B cell (primary cell): ENCODE data around the gene DHRS12. TPM values are rescaled to one million over a fixed set of nuclear protein-coding genes. Genes with fewer than 3 reads are reported as not detected.

ENCODE experiments used
- ATAC-seq: fragments of 200-7000 bp; cut with Tn5 transposase; one replicate; pipeline ENCODE4 v1.10.0; 2021; ENCODE audit warnings: low read depth, mild to moderate bottlenecking, moderate number of reproducible peaks, moderate library complexity
- CTCF ChIA-PET: fragments of 350-600 bp; sonication (Branson Sonifier 250); formaldehyde crosslinking; loops from one replicate; lab custom pipeline; 2021; ENCODE audit warnings: antibody characterized with exemption, inconsistent platforms; lab: Charles Lee
- POLR2A ChIA-PET: fragments of 350-600 bp; sonication (Branson Sonifier 250); formaldehyde crosslinking; loops from one replicate; lab custom pipeline; 2021; ENCODE audit warnings: antibody characterized with exemption; lab: Charles Lee
- DNase-seq: peaks from one replicate; pipeline ENCODE4 v3.0.0; 2013
- H2AFZ ChIP-seq: 2 replicates; pipeline ENCODE4 v1.6.1; 2012; ENCODE audit warnings: mild to moderate bottlenecking, low read depth, low read length; ENCODE audit not compliant: insufficient read depth, poor library complexity, severe bottlenecking
- H3K27ac ChIP-seq, 2 donors: 1 replicate in 1 of 2; 2 replicates in 1 of 2; pipeline ENCODE4 v1.5.1; 2012 to 2013; ENCODE audit warnings: low read length in 2 of 2, mild to moderate bottlenecking in 2 of 2, moderate library complexity in 1 of 2
- H3K27me3 ChIP-seq, 4 experiments: fragments of 200-600 bp in 1 of 4; sonication (generic) in 1 of 4; replicated peaks in 1 of 4; 1 replicate in 2 of 4; 2 replicates in 2 of 4; pipeline versions ENCODE4 v1.6.1 to v1.7.0; 2013 to 2016; ENCODE audit warnings: low read length in 3 of 4, mild to moderate bottlenecking in 2 of 4, mixed read lengths in 1 of 4, moderate library complexity in 1 of 4; ENCODE audit not compliant: insufficient read depth in 4 of 4, control insufficient read depth in 3 of 4; ENCODE audit errors: control extremely low read depth in 1 of 4
- H3K36me3 ChIP-seq, 2 experiments: replicated peaks in 1 of 2; 1 replicate in 1 of 2; 2 replicates in 1 of 2; pipeline versions ENCODE4 v1.6.1 to v1.7.1; 2013; ENCODE audit warnings: low read length in 1 of 2; ENCODE audit not compliant: insufficient read depth in 2 of 2, control insufficient read depth in 1 of 2; ENCODE audit errors: control extremely low read depth in 1 of 2, extremely low read depth in 1 of 2
- H3K4me1 ChIP-seq, 2 donors: fragments of 200-600 bp in 1 of 2; sonication (generic) in 1 of 2; 1 replicate in 1 of 2; 2 replicates in 1 of 2; pipeline versions ENCODE4 v1.5.1 to v1.6.1; 2013 to 2017; ENCODE audit warnings: low read length in 2 of 2; ENCODE audit not compliant: control insufficient read depth in 2 of 2, insufficient read depth in 2 of 2
- H3K4me2 ChIP-seq: replicated peaks from 2 replicates; pipeline ENCODE3; 2012; ENCODE audit warnings: mild to moderate bottlenecking, low read depth, low read length; ENCODE audit not compliant: poor library complexity, severe bottlenecking
- H3K4me3 ChIP-seq, 5 experiments: fragments of 200-600 bp in 1 of 5; sonication (generic) in 1 of 5; 1 replicate in 3 of 5; 2 replicates in 2 of 5; pipeline versions ENCODE4 v1.5.1 to v1.7.0; 2011 to 2016; ENCODE audit warnings: low read length in 4 of 5, mild to moderate bottlenecking in 4 of 5, low read depth in 2 of 5, control low read depth in 1 of 5, moderate library complexity in 1 of 5; ENCODE audit not compliant: insufficient read depth in 1 of 5; ENCODE audit errors: control extremely low read depth in 1 of 5, extremely low read depth in 1 of 5
- H3K79me2 ChIP-seq: fragments of 200-600 bp; sonication (generic); one replicate; pipeline ENCODE4 v1.6.0; 2016; ENCODE audit warnings: low read length; ENCODE audit not compliant: control insufficient read depth, insufficient read depth
- H3K9ac ChIP-seq: fragments of 200-600 bp; sonication (generic); 2 replicates; pipeline ENCODE4 v1.6.1; 2017; ENCODE audit warnings: mild to moderate bottlenecking, low read length, moderate library complexity
- H3K9me3 ChIP-seq, 3 donors: one replicate each; pipeline versions ENCODE4 v1.6.1 to v1.7.1; 2013; ENCODE audit warnings: low read length in 2 of 3; ENCODE audit not compliant: control insufficient read depth in 2 of 3, insufficient read depth in 1 of 3; ENCODE audit errors: control extremely low read depth in 1 of 3
- H4K20me1 ChIP-seq: 2 replicates; pipeline ENCODE4 v1.6.0; 2012; ENCODE audit warnings: mild to moderate bottlenecking, low read length; ENCODE audit not compliant: insufficient read depth, control insufficient read depth, poor library complexity, severe bottlenecking
- H3K27ac Mint-ChIP-seq: one replicate; pipeline ENCODE4 v1.8.0; 2021; ENCODE audit warnings: mixed read lengths
- H3K27me3 Mint-ChIP-seq: one replicate; pipeline ENCODE4 v1.8.0; 2021; ENCODE audit warnings: mixed read lengths
- H3K4me1 Mint-ChIP-seq: one replicate; pipeline ENCODE4 v1.8.0; 2021; ENCODE audit warnings: mixed read lengths
- H3K4me3 Mint-ChIP-seq: one replicate; pipeline ENCODE4 v1.8.0; 2021; ENCODE audit warnings: mixed read lengths
- H3K9me3 Mint-ChIP-seq: one replicate; pipeline ENCODE4 v1.8.0; 2022; ENCODE audit warnings: mixed read lengths; ENCODE audit not compliant: insufficient read depth
- EZH2 ChIP-seq: IDR thresholded peaks from 2 replicates; pipeline ENCODE4 v1.6.1; 2012; ENCODE audit warnings: borderline replicate concordance, low read depth, mild to moderate bottlenecking, moderate library complexity, low read length; ENCODE audit not compliant: insufficient read depth, poor library complexity, severe bottlenecking
- WGBS: methylation state at CpG from one replicate; pipeline ENCODE4 v1.1.5; 2013; ENCODE audit warnings: missing lambda C conversion rate; ENCODE audit not compliant: insufficient coverage; 5-methylcytosine and 5-hydroxymethylcytosine counted together
- intact Hi-C: fragments of 100-400 bp; cut with micrococcal nuclease; formaldehyde crosslinking; loops from one replicate; pipeline ENCODE4 v1.10.0; 2022
- polyA plus RNA-seq: library from polyadenylated mRNA; depleted of rRNA; stranded (reverse); fragments of >200 nt; gene quantifications from 2 replicates; pipeline ENCODE4 v1.2.3, GENCODE V29; 2012
- total RNA-seq, 2 donors: library from RNA; stranded (reverse); fragments of 120-200 nt in 1 of 2; gene quantifications; 1 replicate in 1 of 2; 2 replicates in 1 of 2; pipeline versions ENCODE4 v1.2.3 to v1.2.4, GENCODE V29; 2013 to 2022
- TF ChIP-seq, protein P1 (sequence below): fragments of 200-600 bp; IDR thresholded peaks from one replicate; pipeline ENCODE4 v1.8.0; 2022; ENCODE audit warnings: antibody characterized with exemption, mild to moderate bottlenecking

DHRS12 gene
- total and polyA plus RNA-seq, 2 donors (not counting 1 experiment from before 2014, with no cell fraction given), result 12.0 to 23.2 TPM

DNA sequence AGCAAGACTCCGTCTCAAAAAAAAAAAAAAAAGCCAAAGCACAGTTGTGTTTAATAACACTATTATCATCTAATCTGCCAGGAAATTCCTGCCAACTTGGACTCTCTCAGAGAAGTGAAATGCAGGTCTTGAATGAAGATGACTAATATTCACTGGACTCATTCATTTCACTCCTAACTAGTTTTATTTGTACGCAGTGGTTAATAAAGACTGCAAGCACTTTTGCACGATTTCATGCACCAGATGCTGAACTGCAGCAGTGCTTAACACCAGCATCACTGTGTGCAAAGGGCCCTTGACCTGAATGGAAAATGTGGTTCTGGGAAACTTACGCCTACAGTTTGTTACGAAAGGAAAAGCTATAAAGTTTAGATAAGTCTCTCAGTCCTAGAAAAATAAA lies 63.3 kb downstream of the DHRS12 start:
- H2AFZ ChIP-seq, result no peak overlapping the region
- Mint-ChIP-seq H3K4me1 (no peaks in the 10 kb centered on the region), H3K4me3 (no peak overlapping the region), H3K27ac (no peak overlapping the region), H3K9me3 (no peaks in the 10 kb centered on the region), H3K27me3 (no peaks in the 10 kb centered on the region)
- intact Hi-C loops, result no loop called here
- ATAC-seq (no peak), DNase-seq (no peak)
- no peaks in the 10 kb centered on the region for H3K79me2 ChIP-seq
- H3K27me3 ChIP-seq, result no peaks in the 10 kb centered on the region
- no peak overlapping the region for H3K4me3 ChIP-seq
- H3K4me1 ChIP-seq, result no peaks in the 10 kb centered on the region
- H3K4me2 ChIP-seq, result no peak overlapping the region
- no peak overlapping the region for H3K27ac ChIP-seq
- TF ChIP-seq, protein P1, sequence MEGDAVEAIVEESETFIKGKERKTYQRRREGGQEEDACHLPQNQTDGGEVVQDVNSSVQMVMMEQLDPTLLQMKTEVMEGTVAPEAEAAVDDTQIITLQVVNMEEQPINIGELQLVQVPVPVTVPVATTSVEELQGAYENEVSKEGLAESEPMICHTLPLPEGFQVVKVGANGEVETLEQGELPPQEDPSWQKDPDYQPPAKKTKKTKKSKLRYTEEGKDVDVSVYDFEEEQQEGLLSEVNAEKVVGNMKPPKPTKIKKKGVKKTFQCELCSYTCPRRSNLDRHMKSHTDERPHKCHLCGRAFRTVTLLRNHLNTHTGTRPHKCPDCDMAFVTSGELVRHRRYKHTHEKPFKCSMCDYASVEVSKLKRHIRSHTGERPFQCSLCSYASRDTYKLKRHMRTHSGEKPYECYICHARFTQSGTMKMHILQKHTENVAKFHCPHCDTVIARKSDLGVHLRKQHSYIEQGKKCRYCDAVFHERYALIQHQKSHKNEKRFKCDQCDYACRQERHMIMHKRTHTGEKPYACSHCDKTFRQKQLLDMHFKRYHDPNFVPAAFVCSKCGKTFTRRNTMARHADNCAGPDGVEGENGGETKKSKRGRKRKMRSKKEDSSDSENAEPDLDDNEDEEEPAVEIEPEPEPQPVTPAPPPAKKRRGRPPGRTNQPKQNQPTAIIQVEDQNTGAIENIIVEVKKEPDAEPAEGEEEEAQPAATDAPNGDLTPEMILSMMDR, result no peak
- TF ChIP-seq EZH2, result no peak
- 100% methylated on average over 2 of the region's 5 CpGs for WGBS
- no peaks in the 10 kb centered on the region for H4K20me1 ChIP-seq
- no peak overlapping the region for H3K9ac ChIP-seq
- ChIA-PET POLR2A (no interaction called here), CTCF (interaction anchor here (1.3 kb wide), 1 partner anchor 16 kb away, joined by 3 read pairs; no protein-coding TSS in a partner anchor)
- H3K36me3 ChIP-seq, result peaks cover 3 to 44% of the 10 kb centered on the region in 2 experiments
- H3K9me3 ChIP-seq, result peaks cover 0 to 2% (median 0%) of the 10 kb centered on the region in 3 donors

GRCh38 chr13:51739027-51739764 lies 64.8 kb downstream of the DHRS12 start:
- POLR2A ChIA-PET, result interaction anchor here (0.9 kb wide), 1 partner anchor 154 kb away, joined by 3 read pairs; no protein-coding TSS in a partner anchor
- CTCF ChIA-PET, result interaction anchor here (1.4 kb wide), 1 partner anchor 17 kb away, joined by 5 read pairs; no protein-coding TSS in a partner anchor
- H3K4me1 Mint-ChIP-seq, result no peaks in the 10 kb centered on the region
- no peaks in the 10 kb centered on the region for H3K4me1 ChIP-seq
- no peak overlapping the region for H3K9ac ChIP-seq
- no peak overlapping the region for H2AFZ ChIP-seq
- H3K27me3 Mint-ChIP-seq, result no peaks in the 10 kb centered on the region
- intact Hi-C loops, result no loop called here
- TF ChIP-seq EZH2, result no peak
- TF ChIP-seq, protein P1, result no peak
- H3K4me3 Mint-ChIP-seq, result no peak overlapping the region
- peaks cover 6 to 48% of the 10 kb centered on the region in 2 experiments for H3K36me3 ChIP-seq
- no peaks in the 10 kb centered on the region for H3K9me3 ChIP-seq
- ATAC-seq (no peak), DNase-seq (no peak)
- no peaks in the 10 kb centered on the region for H4K20me1 ChIP-seq
- no peak overlapping the region for H3K4me3 ChIP-seq
- H3K27me3 ChIP-seq, result no peaks in the 10 kb centered on the region
- H3K27ac ChIP-seq, result no peak overlapping the region
- H3K9me3 Mint-ChIP-seq, result no peaks in the 10 kb centered on the region
- H3K27ac Mint-ChIP-seq, result no peak overlapping the region
- WGBS, result 96% methylated on average over 4 of the region's 6 CpGs
- H3K4me2 ChIP-seq, result no peak overlapping the region
- H3K79me2 ChIP-seq, result no peaks in the 10 kb centered on the region
